Measurements from ENCODE around the gene MAPK1. TPM values are rescaled to one million over a fixed set of nuclear protein-coding genes. Genes with fewer than 3 reads are reported as not detected.
"Not testable (repeated sequence)": the region's sequence is repeated elsewhere in the genome, so short reads cannot be mapped to it uniquely, and the experiment has no call there.

The MAPK1 gene
- total RNA-seq, 1 donor from 2014 or later: 37.2 TPM

DNA sequence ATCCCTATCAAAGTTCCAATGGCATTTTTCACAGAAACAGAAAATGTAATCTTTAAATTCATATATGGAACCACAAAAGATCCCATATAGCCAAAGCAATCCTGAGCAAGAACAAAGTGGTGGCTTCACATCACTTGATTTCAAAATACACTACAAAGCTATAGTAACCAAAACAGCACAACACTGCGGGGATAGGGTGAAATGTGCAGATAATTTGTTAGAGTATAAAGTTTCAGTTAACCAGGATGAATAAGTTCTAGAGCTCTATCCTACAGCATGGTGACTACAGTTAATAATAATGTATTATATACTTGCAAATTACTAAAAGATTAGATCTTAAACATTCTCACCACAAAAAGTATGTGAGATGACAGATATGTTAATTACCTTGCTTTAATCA is 55.5 kb downstream of the MAPK1 start:
- TF ChIP-seq, protein P1, sequence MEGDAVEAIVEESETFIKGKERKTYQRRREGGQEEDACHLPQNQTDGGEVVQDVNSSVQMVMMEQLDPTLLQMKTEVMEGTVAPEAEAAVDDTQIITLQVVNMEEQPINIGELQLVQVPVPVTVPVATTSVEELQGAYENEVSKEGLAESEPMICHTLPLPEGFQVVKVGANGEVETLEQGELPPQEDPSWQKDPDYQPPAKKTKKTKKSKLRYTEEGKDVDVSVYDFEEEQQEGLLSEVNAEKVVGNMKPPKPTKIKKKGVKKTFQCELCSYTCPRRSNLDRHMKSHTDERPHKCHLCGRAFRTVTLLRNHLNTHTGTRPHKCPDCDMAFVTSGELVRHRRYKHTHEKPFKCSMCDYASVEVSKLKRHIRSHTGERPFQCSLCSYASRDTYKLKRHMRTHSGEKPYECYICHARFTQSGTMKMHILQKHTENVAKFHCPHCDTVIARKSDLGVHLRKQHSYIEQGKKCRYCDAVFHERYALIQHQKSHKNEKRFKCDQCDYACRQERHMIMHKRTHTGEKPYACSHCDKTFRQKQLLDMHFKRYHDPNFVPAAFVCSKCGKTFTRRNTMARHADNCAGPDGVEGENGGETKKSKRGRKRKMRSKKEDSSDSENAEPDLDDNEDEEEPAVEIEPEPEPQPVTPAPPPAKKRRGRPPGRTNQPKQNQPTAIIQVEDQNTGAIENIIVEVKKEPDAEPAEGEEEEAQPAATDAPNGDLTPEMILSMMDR (IDR thresholded peaks at IDR 0.05; ENCODE audit: insufficient read depth, low read length, poor library complexity, severe bottlenecking): no peak
- Histone ChIP-seq H3K36me3 (ENCODE audit: control insufficient read depth, insufficient read depth, low read length) (no peaks in the 10 kb centered on the region), H3K27me3 (ENCODE audit: control insufficient read depth, insufficient read depth, low read length) (no peaks in the 10 kb centered on the region), H3K4me3 (ENCODE audit: low read depth, low read length) (no peak overlapping the region)
- no peak for DNase-seq (ENCODE audit: low read depth)

DNA sequence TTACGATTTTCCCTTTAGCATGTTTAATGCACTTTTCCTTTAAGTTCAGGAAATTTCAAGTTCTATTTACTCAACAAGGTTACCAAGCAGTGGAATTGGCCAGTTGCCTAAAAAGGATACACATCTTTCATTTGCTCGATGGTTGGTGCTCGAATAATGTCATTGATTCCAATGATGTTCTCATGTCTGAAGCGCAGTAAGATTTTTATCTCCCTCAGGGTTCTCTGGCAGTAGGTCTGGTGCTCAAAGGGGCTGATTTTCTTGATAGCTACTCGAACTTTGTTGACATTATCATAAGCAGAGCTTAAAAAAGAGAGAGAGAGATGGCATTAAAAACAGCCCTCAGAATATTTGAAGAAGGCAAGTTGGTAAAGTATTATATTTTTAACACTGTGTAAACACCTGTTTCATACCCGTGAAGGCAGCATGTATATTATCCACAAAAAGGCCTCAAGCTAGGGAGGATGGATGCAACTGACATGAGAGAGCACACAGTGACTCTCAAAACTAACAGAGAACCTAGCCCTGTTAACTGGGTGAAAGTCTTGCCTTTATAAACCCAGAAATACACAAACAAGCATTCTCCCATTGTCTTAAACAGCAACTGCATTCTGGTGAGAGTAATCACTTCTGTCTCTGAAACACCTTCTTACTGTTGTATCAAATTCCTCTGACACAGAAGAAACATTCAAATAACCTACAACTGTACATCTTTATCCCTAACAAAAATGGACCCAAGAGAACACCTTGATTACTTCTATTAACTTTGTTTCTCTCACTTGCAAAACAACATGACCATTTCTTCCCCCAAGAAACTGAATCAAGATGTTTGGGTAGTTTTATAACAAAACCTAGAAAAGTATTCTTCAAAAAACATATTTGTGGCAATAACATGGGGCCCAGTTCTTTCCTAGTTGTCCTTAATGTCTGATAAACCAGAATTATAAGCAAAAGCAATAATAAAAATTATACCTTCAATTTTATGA is 59.6 kb downstream of the MAPK1 start:
- TF ChIP-seq, protein P1 (IDR thresholded peaks at IDR 0.05; ENCODE audit: insufficient read depth, low read length, poor library complexity, severe bottlenecking): no peak
- H3K4me3 ChIP-seq (ENCODE audit: low read depth, low read length): no peak overlapping the region
- H3K36me3 ChIP-seq (ENCODE audit: control insufficient read depth, insufficient read depth, low read length): no peaks in the 10 kb centered on the region
- DNase-seq (ENCODE audit: low read depth): no peak
- H3K27me3 ChIP-seq (ENCODE audit: control insufficient read depth, insufficient read depth, low read length): no peaks in the 10 kb centered on the region

DNA sequence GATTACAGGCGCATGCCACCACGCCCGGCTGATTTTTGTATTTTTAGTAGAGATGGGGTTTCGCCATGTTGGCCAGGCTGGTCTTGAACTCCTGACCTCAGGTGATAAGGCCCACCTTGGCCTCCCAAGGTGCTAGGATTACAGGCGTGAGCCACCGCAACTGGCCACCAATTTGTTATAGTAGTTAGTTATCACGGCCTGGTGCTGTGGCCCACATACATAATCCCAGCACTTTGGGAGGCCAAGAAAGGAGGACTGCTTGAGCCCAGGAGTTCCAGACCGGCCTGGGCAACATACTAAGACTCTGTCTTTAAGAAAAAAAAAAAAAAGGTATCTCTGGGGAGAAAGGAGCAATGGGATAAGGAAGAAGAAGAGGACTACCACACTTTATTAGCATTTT is 62.1 kb downstream of the MAPK1 start:
- not testable (repeated sequence) for DNase-seq (ENCODE audit: low read depth); H3K4me3 ChIP-seq (ENCODE audit: low read depth, low read length); H3K36me3 ChIP-seq (ENCODE audit: control insufficient read depth, insufficient read depth, low read length); H3K27me3 ChIP-seq (ENCODE audit: control insufficient read depth, insufficient read depth, low read length)

DNA sequence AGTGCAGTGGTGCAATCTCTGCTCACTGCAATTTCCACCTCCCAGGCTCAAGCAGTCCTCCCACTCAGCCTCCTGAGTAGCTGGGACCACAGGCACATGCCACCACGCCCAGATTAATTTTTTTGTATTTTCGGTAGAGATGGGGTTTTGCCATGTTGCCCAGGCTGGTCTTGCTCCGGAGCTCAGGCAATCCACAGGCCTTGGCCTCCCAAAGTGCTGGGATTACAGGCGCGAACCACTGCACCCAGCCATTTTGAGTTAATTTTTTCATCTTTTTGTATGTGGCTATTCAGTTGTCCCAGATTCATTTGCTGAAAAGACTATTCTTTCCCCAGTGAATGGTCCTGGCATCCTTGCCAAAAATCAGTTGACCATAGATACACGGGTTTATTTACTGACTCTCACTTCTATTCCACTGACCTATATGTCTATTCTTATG is 63.6 kb downstream of the MAPK1 start:
- H3K27me3 ChIP-seq (ENCODE audit: control insufficient read depth, insufficient read depth, low read length): no peaks in the 10 kb centered on the region
- no peak overlapping the region for H3K4me3 ChIP-seq (ENCODE audit: low read depth, low read length)
- H3K36me3 ChIP-seq (ENCODE audit: control insufficient read depth, insufficient read depth, low read length): peaks cover 1% of the 10 kb centered on the region
- TF ChIP-seq, protein P1 (IDR thresholded peaks at IDR 0.05; ENCODE audit: insufficient read depth, low read length, poor library complexity, severe bottlenecking): no peak
- no peak for DNase-seq (ENCODE audit: low read depth)

DNA sequence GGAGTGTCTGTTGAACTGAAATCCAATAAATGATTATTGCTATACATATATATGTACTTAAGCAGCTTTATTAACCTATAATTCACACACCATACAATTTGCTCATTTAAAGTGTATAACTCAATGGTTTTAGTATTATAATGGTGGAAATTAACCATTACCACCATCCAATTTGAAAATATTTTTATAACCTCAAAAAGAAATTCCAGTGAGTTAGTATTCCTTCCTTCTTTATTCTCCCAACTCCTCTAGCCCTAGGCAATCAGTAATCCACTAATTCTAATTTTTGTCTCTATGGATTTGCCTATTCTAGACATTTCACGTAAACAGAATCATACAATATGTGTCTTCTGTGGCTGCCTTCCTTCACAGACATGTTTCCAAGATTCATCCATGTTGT is 64.8 kb downstream of the MAPK1 start:
- Histone ChIP-seq H3K36me3 (ENCODE audit: control insufficient read depth, insufficient read depth, low read length) (peaks cover 1% of the 10 kb centered on the region), H3K27me3 (ENCODE audit: control insufficient read depth, insufficient read depth, low read length) (no peaks in the 10 kb centered on the region), H3K4me3 (ENCODE audit: low read depth, low read length) (no peak overlapping the region)
- TF ChIP-seq, protein P1 (IDR thresholded peaks at IDR 0.05; ENCODE audit: insufficient read depth, low read length, poor library complexity, severe bottlenecking): no peak
- DNase-seq (ENCODE audit: low read depth): no peak

DNA sequence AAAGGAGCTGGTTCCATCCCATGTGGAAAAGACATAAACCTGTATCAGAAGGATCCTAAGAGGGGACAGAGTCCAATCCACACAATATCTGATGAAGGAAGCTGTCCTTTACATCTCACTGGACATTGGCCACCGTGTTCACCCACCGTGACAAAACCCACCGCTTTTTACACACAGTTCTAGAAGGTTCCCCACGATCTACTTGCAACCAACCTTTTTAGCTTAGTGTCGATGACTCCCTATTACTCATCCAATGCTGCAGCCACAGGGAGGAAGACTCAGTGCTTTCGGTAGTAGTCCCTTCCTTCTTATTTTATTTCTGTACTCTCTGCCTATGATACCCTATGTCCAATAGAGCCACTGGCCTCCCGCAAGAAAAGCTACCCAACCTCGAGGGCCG is 65.4 kb downstream of the MAPK1 start:
- H3K27me3 ChIP-seq (ENCODE audit: control insufficient read depth, insufficient read depth, low read length): no peaks in the 10 kb centered on the region
- no peak overlapping the region for H3K4me3 ChIP-seq (ENCODE audit: low read depth, low read length)
- peaks cover 1% of the 10 kb centered on the region for H3K36me3 ChIP-seq (ENCODE audit: control insufficient read depth, insufficient read depth, low read length)
- DNase-seq (ENCODE audit: low read depth): no peak
- TF ChIP-seq, protein P1 (IDR thresholded peaks at IDR 0.05; ENCODE audit: insufficient read depth, low read length, poor library complexity, severe bottlenecking): no peak

DNA sequence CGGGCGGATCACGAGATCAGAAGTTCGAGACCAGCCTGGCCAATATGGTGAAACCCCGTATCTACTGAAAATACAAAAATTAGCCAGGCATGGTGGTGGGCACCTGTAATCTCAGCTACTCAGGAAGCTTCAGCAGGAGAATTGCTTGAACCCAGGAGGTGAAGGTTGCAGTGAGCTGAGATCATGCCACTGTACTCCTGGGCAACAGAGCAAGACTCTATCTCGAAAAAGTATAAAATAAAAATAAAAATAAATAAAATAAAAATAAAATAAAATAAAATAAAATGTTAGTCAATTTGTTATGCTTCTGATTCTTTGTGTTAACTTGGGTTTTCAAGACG is 66.2 kb downstream of the MAPK1 start:
- H3K27me3 ChIP-seq (ENCODE audit: control insufficient read depth, insufficient read depth, low read length); H3K36me3 ChIP-seq (ENCODE audit: control insufficient read depth, insufficient read depth, low read length); H3K4me3 ChIP-seq (ENCODE audit: low read depth, low read length); DNase-seq (ENCODE audit: low read depth): not testable (repeated sequence)

All from kidney epithelial cell (primary cell).